Measurements from ENCODE around the gene LRRC8D.

LRRC8D gene

GRCh38 chr1:89866568-89866967, 45.7 kb downstream of the LRRC8D start:
- TF ChIP-seq CTBP1 (IDR thresholded peaks at IDR 0.05; ENCODE audit: borderline replicate concordance) (no peak), SUZ12 (IDR thresholded peaks at IDR 0.05) (no peak)
- POLR2A ChIA-PET = no interaction called here
- CTCF ChIA-PET = no interaction called here
- no peak for DNase-seq (ENCODE audit: extremely low spot score)

DNA sequence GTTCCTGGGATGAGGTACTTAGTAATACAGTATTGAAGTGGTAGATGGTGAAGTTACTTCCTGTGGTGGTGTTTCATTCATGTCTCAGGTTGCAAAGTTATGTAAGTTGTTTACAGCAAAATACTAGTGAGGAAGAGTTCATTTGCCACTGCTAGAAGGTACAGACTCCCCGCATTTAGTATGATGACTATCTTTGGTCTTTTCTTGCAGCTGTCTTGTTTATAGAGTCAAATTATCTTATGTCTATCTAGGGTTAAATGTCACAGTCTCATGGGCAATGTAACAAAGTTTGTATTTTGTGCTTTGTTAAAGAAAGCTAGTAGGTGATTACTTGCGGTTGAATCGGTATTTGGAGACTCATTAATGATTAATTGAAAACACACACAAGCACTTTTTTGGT, 50.2 kb downstream of the LRRC8D start:
- DNase-seq (ENCODE audit: extremely low spot score) = no peak
- TF ChIP-seq ZNF384 (IDR thresholded peaks at IDR 0.05) = no peak
- no peak for TF ChIP-seq FOXA1 (IDR thresholded peaks at IDR 0.05)
- TF ChIP-seq L3MBTL2 (conservative IDR thresholded peaks at IDR 0.05) = no peak
- no peak for TF ChIP-seq LEF1 (IDR thresholded peaks at IDR 0.05; ENCODE audit: borderline replicate concordance)
- TF ChIP-seq SUZ12 (IDR thresholded peaks at IDR 0.05) = no peak
- no peak for TF ChIP-seq SP1 (IDR thresholded peaks at IDR 0.05)
- no peak for TF ChIP-seq BHLHE40 (IDR thresholded peaks at IDR 0.05; ENCODE audit: borderline replicate concordance)
- ChIA-PET CTCF (no interaction called here), POLR2A (no interaction called here)

DNA sequence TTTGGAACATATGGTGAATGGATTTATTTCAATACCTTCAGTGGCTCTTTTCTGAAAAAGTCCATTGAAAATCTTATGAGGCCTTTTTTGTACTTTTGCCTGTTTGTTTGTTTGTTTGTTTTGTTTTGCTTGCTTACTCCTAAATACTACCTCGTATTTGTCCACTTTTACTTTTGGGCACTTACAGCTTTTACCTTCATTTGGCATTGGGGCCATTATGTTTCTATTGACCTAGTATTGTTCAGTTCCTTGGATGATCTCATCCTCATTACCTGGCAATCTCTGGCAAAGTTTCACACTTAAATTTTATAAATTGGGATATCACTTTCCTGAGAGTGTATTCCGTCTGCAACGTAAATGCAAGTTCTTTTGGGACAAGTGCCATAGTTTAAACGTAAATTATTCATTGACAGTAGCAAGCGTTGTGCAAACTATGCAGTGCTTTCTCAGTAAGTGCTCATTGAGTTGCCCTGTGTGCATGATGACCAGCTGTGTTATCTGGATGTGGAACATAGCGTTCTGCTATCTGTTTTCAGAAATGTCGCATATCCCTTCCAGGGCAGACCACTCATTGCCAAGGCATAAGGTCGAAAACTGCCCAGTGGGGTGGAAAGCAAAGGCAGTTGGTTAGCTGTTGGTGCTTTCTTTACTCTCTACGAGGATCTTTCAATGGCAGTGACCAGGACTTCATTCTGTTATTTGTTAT, 51.1 kb downstream of the LRRC8D start:
- no peak for DNase-seq (ENCODE audit: extremely low spot score)
- no peak for TF ChIP-seq FOXK2 (IDR thresholded peaks at IDR 0.05)
- TF ChIP-seq TARDBP (IDR thresholded peaks at IDR 0.05) = no peak
- no peak for TF ChIP-seq CTBP1 (IDR thresholded peaks at IDR 0.05; ENCODE audit: borderline replicate concordance)
- no peak for TF ChIP-seq HDGF (IDR thresholded peaks at IDR 0.05; ENCODE audit: borderline replicate concordance)
- TF ChIP-seq L3MBTL2 (conservative IDR thresholded peaks at IDR 0.05) = no peak
- TF ChIP-seq ZNF384 (IDR thresholded peaks at IDR 0.05) = no peak
- TF ChIP-seq FOXM1 (IDR thresholded peaks at IDR 0.05; ENCODE audit: borderline replicate concordance) = no peak
- TF ChIP-seq, protein P1, sequence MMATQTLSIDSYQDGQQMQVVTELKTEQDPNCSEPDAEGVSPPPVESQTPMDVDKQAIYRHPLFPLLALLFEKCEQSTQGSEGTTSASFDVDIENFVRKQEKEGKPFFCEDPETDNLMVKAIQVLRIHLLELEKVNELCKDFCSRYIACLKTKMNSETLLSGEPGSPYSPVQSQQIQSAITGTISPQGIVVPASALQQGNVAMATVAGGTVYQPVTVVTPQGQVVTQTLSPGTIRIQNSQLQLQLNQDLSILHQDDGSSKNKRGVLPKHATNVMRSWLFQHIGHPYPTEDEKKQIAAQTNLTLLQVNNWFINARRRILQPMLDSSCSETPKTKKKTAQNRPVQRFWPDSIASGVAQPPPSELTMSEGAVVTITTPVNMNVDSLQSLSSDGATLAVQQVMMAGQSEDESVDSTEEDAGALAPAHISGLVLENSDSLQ (IDR thresholded peaks at IDR 0.05) = no peak
- TF ChIP-seq BHLHE40 (IDR thresholded peaks at IDR 0.05; ENCODE audit: borderline replicate concordance) = no peak
- POLR2A ChIA-PET = no interaction called here
- CTCF ChIA-PET = no interaction called here

DNA sequence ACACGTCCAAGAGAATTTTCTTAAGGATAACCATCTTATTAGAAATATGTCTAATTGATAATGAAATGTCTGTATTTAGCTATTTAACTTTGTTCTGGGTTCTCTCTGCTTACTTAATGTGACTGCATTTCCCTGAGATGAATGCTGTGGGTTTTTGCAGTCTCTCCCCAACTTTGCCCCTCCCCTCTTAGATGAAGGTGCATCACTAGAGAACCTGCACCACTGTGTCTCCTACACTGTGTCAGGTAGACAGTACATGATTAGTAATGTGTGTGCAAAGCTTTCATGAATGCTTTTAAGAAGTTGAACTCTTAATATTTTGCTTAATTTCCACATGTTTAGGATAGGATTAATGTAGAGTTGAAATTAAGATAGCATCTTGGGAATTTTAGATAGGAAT, 51.7 kb downstream of the LRRC8D start:
- ChIA-PET CTCF (no interaction called here), POLR2A (no interaction called here)
- TF ChIP-seq L3MBTL2 (conservative IDR thresholded peaks at IDR 0.05) (no peak), HDGF (IDR thresholded peaks at IDR 0.05; ENCODE audit: borderline replicate concordance) (no peak), NFRKB (IDR thresholded peaks at IDR 0.05) (no peak), CTBP1 (IDR thresholded peaks at IDR 0.05; ENCODE audit: borderline replicate concordance) (no peak), ELF4 (IDR thresholded peaks at IDR 0.05) (no peak), ZNF384 (IDR thresholded peaks at IDR 0.05) (no peak), ARNT (IDR thresholded peaks at IDR 0.05) (no peak), FOXM1 (IDR thresholded peaks at IDR 0.05; ENCODE audit: borderline replicate concordance) (no peak), FOXA1 (IDR thresholded peaks at IDR 0.05) (no peak), FOXK2 (IDR thresholded peaks at IDR 0.05) (no peak), SUZ12 (IDR thresholded peaks at IDR 0.05) (no peak), BHLHE40 (IDR thresholded peaks at IDR 0.05; ENCODE audit: borderline replicate concordance) (no peak), TARDBP (IDR thresholded peaks at IDR 0.05) (no peak), LEF1 (IDR thresholded peaks at IDR 0.05; ENCODE audit: borderline replicate concordance) (no peak), SP1 (IDR thresholded peaks at IDR 0.05) (no peak)
- TF ChIP-seq, protein P1 (IDR thresholded peaks at IDR 0.05) = no peak
- no peak for DNase-seq (ENCODE audit: extremely low spot score)

DNA sequence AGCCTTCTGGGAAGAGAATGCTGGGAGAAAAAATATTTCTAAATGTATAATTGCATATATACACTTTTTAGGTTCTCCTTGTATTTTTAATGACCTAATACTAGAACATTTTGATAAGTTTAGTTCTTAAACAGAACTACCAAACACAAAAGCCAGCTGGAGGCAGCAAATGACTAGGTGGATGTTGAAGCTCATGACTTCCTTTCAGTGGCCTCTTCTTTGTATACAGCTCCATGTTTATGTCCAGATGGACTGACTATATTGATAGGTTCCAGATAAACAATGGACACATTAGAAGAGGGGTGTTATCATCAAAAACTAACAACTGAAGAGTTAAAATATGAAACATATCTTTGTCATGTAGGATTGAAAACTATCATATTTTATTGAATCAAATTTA, 52.5 kb downstream of the LRRC8D start:
- ChIA-PET POLR2A (no interaction called here), CTCF (no interaction called here)
- TF ChIP-seq ZNF384 (IDR thresholded peaks at IDR 0.05) (no peak), SP1 (IDR thresholded peaks at IDR 0.05) (no peak), CTBP1 (IDR thresholded peaks at IDR 0.05; ENCODE audit: borderline replicate concordance) (no peak), LEF1 (IDR thresholded peaks at IDR 0.05; ENCODE audit: borderline replicate concordance) (no peak), L3MBTL2 (conservative IDR thresholded peaks at IDR 0.05) (no peak), FOXM1 (IDR thresholded peaks at IDR 0.05; ENCODE audit: borderline replicate concordance) (no peak), SUZ12 (IDR thresholded peaks at IDR 0.05) (no peak), HDGF (IDR thresholded peaks at IDR 0.05; ENCODE audit: borderline replicate concordance) (no peak), TARDBP (IDR thresholded peaks at IDR 0.05) (no peak), NFRKB (IDR thresholded peaks at IDR 0.05) (no peak), FOXA1 (IDR thresholded peaks at IDR 0.05) (no peak), ELF4 (IDR thresholded peaks at IDR 0.05) (no peak), FOXK2 (IDR thresholded peaks at IDR 0.05) (no peak)
- TF ChIP-seq, protein P1 (IDR thresholded peaks at IDR 0.05) = no peak
- DNase-seq (ENCODE audit: extremely low spot score) = no peak

DNA sequence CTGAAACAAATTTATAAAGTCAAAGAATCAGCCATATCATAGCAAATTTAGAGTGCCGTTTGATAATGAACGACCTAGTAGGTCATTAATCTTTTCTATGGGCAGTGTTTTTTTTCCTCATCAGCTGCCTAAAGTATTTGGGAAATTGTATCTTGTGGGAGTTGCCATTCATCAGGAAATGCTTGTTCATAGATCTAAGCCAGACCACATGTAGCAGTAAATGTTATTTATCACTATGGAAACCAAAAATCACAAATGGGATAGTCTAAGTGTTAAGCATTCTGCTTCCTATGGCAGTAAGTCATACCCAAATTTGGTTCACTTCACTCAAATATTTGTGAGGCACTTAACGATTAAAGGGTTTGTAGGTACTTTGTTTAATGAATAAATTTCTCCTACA, 52.9 kb downstream of the LRRC8D start:
- no peak for DNase-seq (ENCODE audit: extremely low spot score)
- TF ChIP-seq, protein P1 (IDR thresholded peaks at IDR 0.05) = 0 out of 2 replicates have a peak, but pooled peaks have one; percentile 28
- TF ChIP-seq TARDBP (IDR thresholded peaks at IDR 0.05) (no peak), LEF1 (IDR thresholded peaks at IDR 0.05; ENCODE audit: borderline replicate concordance) (no peak), FOXM1 (IDR thresholded peaks at IDR 0.05; ENCODE audit: borderline replicate concordance) (no peak), BHLHE40 (IDR thresholded peaks at IDR 0.05; ENCODE audit: borderline replicate concordance) (no peak), SUZ12 (IDR thresholded peaks at IDR 0.05) (no peak)
- ChIA-PET POLR2A (no interaction called here), CTCF (no interaction called here)

All from HEK293T (cell line).